Right atrium auricular region (tissue), 2 donors: Measurements from ENCODE around the gene ASB1. TPM values are rescaled to one million over a fixed set of nuclear protein-coding genes. Genes with fewer than 3 reads are reported as not detected.

ENCODE experiments used
- DNase-seq: peaks from one replicate; pipeline ENCODE4 v3.0.0-alpha.2; 2019; ENCODE audit warnings: low spot score
- H3K27ac ChIP-seq, 2 donors: fragments of 200-600 bp; sonication (generic); 1 replicate in 1 of 2; 2 replicates in 1 of 2; pipeline ENCODE4 v1.5.1; 2016 to 2019
- H3K27me3 ChIP-seq, 2 donors: fragments of 200-600 bp; sonication (generic); one replicate each; pipeline versions ENCODE4 v1.5.1 to v1.6.0; 2017 to 2019
- H3K36me3 ChIP-seq: fragments of 200-600 bp; sonication (generic); one replicate; pipeline ENCODE4 v1.5.1; 2016
- H3K4me1 ChIP-seq, 2 donors: fragments of 200-600 bp; sonication (generic); one replicate each; pipeline versions ENCODE4 v1.5.1 to v1.6.0; 2017 to 2019
- H3K4me3 ChIP-seq, 2 donors: fragments of 200-600 bp; sonication (generic); 1 replicate in 1 of 2; 2 replicates in 1 of 2; pipeline ENCODE4 v1.5.1; 2017 to 2019; ENCODE audit warnings: mild to moderate bottlenecking in 1 of 2, moderate library complexity in 1 of 2
- H3K9me3 ChIP-seq, 2 donors: fragments of 200-600 bp; sonication (generic); one replicate each; pipeline ENCODE4 v1.5.1; 2019
- CTCF ChIP-seq, 2 donors: fragments of 200-600 bp; sonication (generic); IDR thresholded peaks; one replicate each; pipeline ENCODE4 v1.5.1; 2019; ENCODE audit warnings: antibody characterized with exemption in 2 of 2
- total RNA-seq, 2 donors: library from RNA; depleted of rRNA; stranded (reverse); fragments of >200 nt; gene quantifications; one replicate each; pipeline ENCODE4 v1.1.0, GENCODE V29; 2016

The ASB1 gene
- total RNA-seq, 2 donors from 2014 or later = 32.3 to 43.6 TPM

- no peak overlapping the region for H3K27ac ChIP-seq
- H3K4me1 ChIP-seq = no peaks in the 10 kb centered on the region
- no peak for DNase-seq
- no peaks in the 10 kb centered on the region for H3K9me3 ChIP-seq
- TF ChIP-seq CTCF (IDR thresholded peaks at IDR 0.05) = no peak
- H3K4me3 ChIP-seq = no peak overlapping the region
- H3K27me3 ChIP-seq = no peaks in the 10 kb centered on the region
- H3K36me3 ChIP-seq = no peaks in the 10 kb centered on the region
Observed at GRCh38 chr2:238493411-238493810, 66.7 kb downstream of the ASB1 start.

- DNase-seq = no peak
- TF ChIP-seq CTCF (IDR thresholded peaks at IDR 0.05) = no peak
- Histone ChIP-seq H3K27me3 (no peaks in the 10 kb centered on the region), H3K9me3 (no peaks in the 10 kb centered on the region), H3K4me3 (no peak overlapping the region), H3K36me3 (no peaks in the 10 kb centered on the region), H3K27ac (no peak overlapping the region), H3K4me1 (no peaks in the 10 kb centered on the region)
Observed at GRCh38 chr2:238493880-238494572, 67.3 kb downstream of the ASB1 start.

GRCh38 chr2:238494573-238494961, 67.8 kb downstream of the ASB1 start:
- no peak overlapping the region for H3K4me3 ChIP-seq
- no peak for TF ChIP-seq CTCF (IDR thresholded peaks at IDR 0.05)
- no peak for DNase-seq
- H3K9me3 ChIP-seq = no peaks in the 10 kb centered on the region
- no peaks in the 10 kb centered on the region for H3K4me1 ChIP-seq
- H3K27ac ChIP-seq = no peak overlapping the region
- no peaks in the 10 kb centered on the region for H3K27me3 ChIP-seq
- H3K36me3 ChIP-seq = no peaks in the 10 kb centered on the region

GRCh38 chr2:238495422-238495821, 68.7 kb downstream of the ASB1 start:
- H3K27ac ChIP-seq = no peak overlapping the region
- H3K27me3 ChIP-seq = no peaks in the 10 kb centered on the region
- H3K36me3 ChIP-seq = no peaks in the 10 kb centered on the region
- H3K4me1 ChIP-seq = no peaks in the 10 kb centered on the region
- H3K4me3 ChIP-seq = no peak overlapping the region
- no peak for DNase-seq
- TF ChIP-seq CTCF (IDR thresholded peaks at IDR 0.05) = no peak
- no peaks in the 10 kb centered on the region for H3K9me3 ChIP-seq

- Histone ChIP-seq H3K4me3 (no peak overlapping the region), H3K27me3 (no peaks in the 10 kb centered on the region), H3K27ac (no peak overlapping the region), H3K9me3 (no peaks in the 10 kb centered on the region), H3K36me3 (no peaks in the 10 kb centered on the region), H3K4me1 (no peaks in the 10 kb centered on the region)
- no peak for TF ChIP-seq CTCF (IDR thresholded peaks at IDR 0.05)
- no peak for DNase-seq
Observed at GRCh38 chr2:238496756-238497609, 70.3 kb downstream of the ASB1 start.
